Endothelial cell of umbilical vein (primary cell): Measurements from ENCODE around the gene ZNF485.

ENCODE experiments used
- EZH2 ChIP-seq: IDR thresholded peaks from 2 replicates; pipeline ENCODE4 v1.6.1; 2012; ENCODE audit warnings: borderline replicate concordance, low read depth, mild to moderate bottlenecking, moderate library complexity, low read length, inconsistent platforms; ENCODE audit not compliant: severe bottlenecking
- POLR2A ChIP-seq: IDR thresholded peaks from 2 replicates; pipeline ENCODE4 v1.6.1; 2012; ENCODE audit warnings: low read depth, mild to moderate bottlenecking, control low read depth, low read length
- POLR2AphosphoS5 ChIP-seq: IDR thresholded peaks from 2 replicates; pipeline ENCODE4 v1.6.1; 2012; ENCODE audit warnings: low read depth, mild to moderate bottlenecking, control low read depth, low read length, moderate library complexity; ENCODE audit not compliant: insufficient read depth
- TF ChIP-seq, protein P1 (sequence below), 2 donors: IDR thresholded peaks; 1 replicate in 1 of 2; 2 replicates in 1 of 2; pipeline ENCODE4 v1.5.1; 2011; ENCODE audit warnings: low read length in 2 of 2, mild to moderate bottlenecking in 2 of 2, moderate library complexity in 2 of 2, control low read depth in 1 of 2, inconsistent platforms in 1 of 2, low read depth in 1 of 2; ENCODE audit not compliant: insufficient read depth in 1 of 2; ENCODE audit errors: extremely low read depth in 1 of 2
- TF ChIP-seq, protein P2 (sequence below): IDR thresholded peaks from 2 replicates; pipeline ENCODE4 v1.6.1; 2011; ENCODE audit not compliant: insufficient read depth, insufficient read length

DNA sequence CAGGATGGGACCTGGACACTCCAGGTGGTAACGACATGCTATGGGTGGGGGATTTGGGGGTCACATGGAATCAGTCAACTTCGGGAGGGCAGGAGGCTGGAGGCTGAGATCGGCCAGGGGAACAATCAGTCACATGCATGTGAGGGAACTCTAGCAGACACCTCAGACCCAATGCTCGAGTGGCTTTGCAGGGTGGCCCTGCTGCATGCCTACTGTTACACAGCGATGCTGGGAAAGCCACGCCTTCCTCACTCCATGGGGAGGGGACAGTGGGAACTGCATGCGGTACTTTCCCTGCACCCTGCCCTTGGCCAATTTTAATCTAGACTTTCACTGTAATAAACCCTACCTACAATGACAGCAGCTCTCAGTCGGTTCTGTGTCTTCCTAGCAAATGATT, 49.1 kb downstream of the ZNF485 start:
- no peak for TF ChIP-seq POLR2AphosphoS5
- TF ChIP-seq, protein P1, sequence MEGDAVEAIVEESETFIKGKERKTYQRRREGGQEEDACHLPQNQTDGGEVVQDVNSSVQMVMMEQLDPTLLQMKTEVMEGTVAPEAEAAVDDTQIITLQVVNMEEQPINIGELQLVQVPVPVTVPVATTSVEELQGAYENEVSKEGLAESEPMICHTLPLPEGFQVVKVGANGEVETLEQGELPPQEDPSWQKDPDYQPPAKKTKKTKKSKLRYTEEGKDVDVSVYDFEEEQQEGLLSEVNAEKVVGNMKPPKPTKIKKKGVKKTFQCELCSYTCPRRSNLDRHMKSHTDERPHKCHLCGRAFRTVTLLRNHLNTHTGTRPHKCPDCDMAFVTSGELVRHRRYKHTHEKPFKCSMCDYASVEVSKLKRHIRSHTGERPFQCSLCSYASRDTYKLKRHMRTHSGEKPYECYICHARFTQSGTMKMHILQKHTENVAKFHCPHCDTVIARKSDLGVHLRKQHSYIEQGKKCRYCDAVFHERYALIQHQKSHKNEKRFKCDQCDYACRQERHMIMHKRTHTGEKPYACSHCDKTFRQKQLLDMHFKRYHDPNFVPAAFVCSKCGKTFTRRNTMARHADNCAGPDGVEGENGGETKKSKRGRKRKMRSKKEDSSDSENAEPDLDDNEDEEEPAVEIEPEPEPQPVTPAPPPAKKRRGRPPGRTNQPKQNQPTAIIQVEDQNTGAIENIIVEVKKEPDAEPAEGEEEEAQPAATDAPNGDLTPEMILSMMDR (IDR thresholded peaks at IDR 0.05; ENCODE audit: extremely low read depth in 1 of 2, insufficient read depth in 1 of 2, low read depth in 1 of 2, low read length in 2 of 2): no peak
- TF ChIP-seq, protein P2, sequence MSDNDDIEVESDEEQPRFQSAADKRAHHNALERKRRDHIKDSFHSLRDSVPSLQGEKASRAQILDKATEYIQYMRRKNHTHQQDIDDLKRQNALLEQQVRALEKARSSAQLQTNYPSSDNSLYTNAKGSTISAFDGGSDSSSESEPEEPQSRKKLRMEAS: no peak
- TF ChIP-seq EZH2: no peak
- TF ChIP-seq POLR2A: no peak
